ENCODE measurements around the gene BSPRY.

DNA sequence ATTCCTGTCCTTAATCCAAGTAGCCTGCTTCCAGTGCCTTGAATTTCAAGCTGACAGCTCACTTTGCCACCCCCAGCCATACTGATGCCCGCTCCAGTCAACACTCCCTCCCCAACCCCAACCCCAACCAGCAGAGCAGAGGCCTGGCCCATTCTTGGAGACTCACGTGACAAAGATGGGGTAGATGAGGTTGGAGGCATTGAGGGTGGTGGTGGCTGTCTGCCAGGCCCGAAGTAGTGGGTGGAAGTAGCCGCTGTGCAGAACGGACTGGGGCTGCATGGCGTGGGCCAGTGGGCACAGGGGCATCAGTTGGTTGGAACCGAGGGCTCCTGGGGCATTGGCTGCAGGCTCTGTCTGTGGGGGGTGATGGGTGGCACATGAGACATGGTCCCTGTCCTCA, 43.9 kb downstream of the BSPRY start:
- TF ChIP-seq, protein P1, sequence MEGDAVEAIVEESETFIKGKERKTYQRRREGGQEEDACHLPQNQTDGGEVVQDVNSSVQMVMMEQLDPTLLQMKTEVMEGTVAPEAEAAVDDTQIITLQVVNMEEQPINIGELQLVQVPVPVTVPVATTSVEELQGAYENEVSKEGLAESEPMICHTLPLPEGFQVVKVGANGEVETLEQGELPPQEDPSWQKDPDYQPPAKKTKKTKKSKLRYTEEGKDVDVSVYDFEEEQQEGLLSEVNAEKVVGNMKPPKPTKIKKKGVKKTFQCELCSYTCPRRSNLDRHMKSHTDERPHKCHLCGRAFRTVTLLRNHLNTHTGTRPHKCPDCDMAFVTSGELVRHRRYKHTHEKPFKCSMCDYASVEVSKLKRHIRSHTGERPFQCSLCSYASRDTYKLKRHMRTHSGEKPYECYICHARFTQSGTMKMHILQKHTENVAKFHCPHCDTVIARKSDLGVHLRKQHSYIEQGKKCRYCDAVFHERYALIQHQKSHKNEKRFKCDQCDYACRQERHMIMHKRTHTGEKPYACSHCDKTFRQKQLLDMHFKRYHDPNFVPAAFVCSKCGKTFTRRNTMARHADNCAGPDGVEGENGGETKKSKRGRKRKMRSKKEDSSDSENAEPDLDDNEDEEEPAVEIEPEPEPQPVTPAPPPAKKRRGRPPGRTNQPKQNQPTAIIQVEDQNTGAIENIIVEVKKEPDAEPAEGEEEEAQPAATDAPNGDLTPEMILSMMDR (conservative IDR thresholded peaks at IDR 0.05; ENCODE audit: low read depth in 2 of 2), result no peak
- TF ChIP-seq EZH2phosphoT487 (IDR thresholded peaks at IDR 0.05; ENCODE audit: unreplicated experiment) (no peak), POLR2AphosphoS5 (IDR thresholded peaks at IDR 0.05; ENCODE audit: low read depth) (no peak), EZH2 (IDR thresholded peaks at IDR 0.05; ENCODE audit: low read depth, unreplicated experiment) (no peak), JUNB (IDR thresholded peaks at IDR 0.05; ENCODE audit: unreplicated experiment) (no peak), ZNF462 (CRISPR knock-in tag; IDR thresholded peaks at IDR 0.05) (no peak), ZNF114 (CRISPR knock-in tag; IDR thresholded peaks at IDR 0.05) (no peak), ZNF331 (CRISPR knock-in tag; IDR thresholded peaks at IDR 0.05; ENCODE audit: low read depth) (no peak), REST (IDR thresholded peaks at IDR 0.05; ENCODE audit: unreplicated experiment) (no peak)
